Fibroblast of lung (primary cell): ENCODE measurements around the gene TRAF3. TPM values are rescaled to one million over a fixed set of nuclear protein-coding genes. Genes with fewer than 3 reads are reported as not detected.
"Not testable (repeated sequence)": the region's sequence is repeated elsewhere in the genome, so short reads cannot be mapped to it uniquely, and the experiment has no call there.

Experiments
- DNase-seq, 2 donors: peaks; one replicate each; pipeline versions ENCODE4 v3.0.0 to v3.0.0-alpha.2; 2010; ENCODE audit warnings: low read depth in 2 of 2
- H2AFZ ChIP-seq: 2 replicates; pipeline ENCODE4 v1.5.1; 2012; ENCODE audit warnings: low read length, control low read depth, inconsistent platforms
- H3K27ac ChIP-seq: 2 replicates; pipeline ENCODE4 v1.5.1; 2011; ENCODE audit warnings: low read length, control low read depth; ENCODE audit not compliant: insufficient read depth
- H3K27me3 ChIP-seq: 2 replicates; pipeline ENCODE4 v1.5.1; 2011; ENCODE audit warnings: mild to moderate bottlenecking, low read length; ENCODE audit not compliant: control insufficient read depth, insufficient read depth
- H3K36me3 ChIP-seq: 2 replicates; pipeline ENCODE4 v1.5.1; 2011; ENCODE audit warnings: low read length; ENCODE audit not compliant: control insufficient read depth, insufficient read depth
- H3K4me1 ChIP-seq: 2 replicates; pipeline ENCODE4 v1.5.1; 2011; ENCODE audit warnings: low read length; ENCODE audit not compliant: control insufficient read depth, insufficient read depth; ENCODE audit errors: extremely low read depth
- H3K4me2 ChIP-seq: 2 replicates; pipeline ENCODE4 v1.5.1; 2011; ENCODE audit warnings: low read length, control low read depth; ENCODE audit not compliant: insufficient read depth; ENCODE audit errors: extremely low read depth
- H3K4me3 ChIP-seq, 4 experiments: fragments of 200-600 bp in 1 of 4; sonication (generic) in 1 of 4; replicated peaks in 1 of 4; 2 replicates each; pipeline ENCODE4 v1.5.1; 2011 to 2016; ENCODE audit warnings: low read length in 4 of 4, low read depth in 3 of 4, mild to moderate bottlenecking in 3 of 4, control low read depth in 2 of 4, inconsistent platforms in 1 of 4, mixed read lengths in 1 of 4; ENCODE audit not compliant: insufficient read depth in 1 of 4; ENCODE audit errors: control extremely low read depth in 1 of 4
- H3K79me2 ChIP-seq: 2 replicates; pipeline ENCODE4 v1.5.1; 2012; ENCODE audit warnings: mild to moderate bottlenecking, low read length, inconsistent platforms; ENCODE audit not compliant: control insufficient read depth, insufficient read depth
- H3K9ac ChIP-seq: 2 replicates; pipeline ENCODE4 v1.5.1; 2011; ENCODE audit warnings: mild to moderate bottlenecking, low read length, control low read depth; ENCODE audit not compliant: insufficient read depth
- H3K9me3 ChIP-seq: 2 replicates; pipeline ENCODE4 v1.5.1; 2012; ENCODE audit warnings: low read depth, low read length; ENCODE audit not compliant: control insufficient read depth, insufficient read depth
- H4K20me1 ChIP-seq: 2 replicates; pipeline ENCODE4 v1.5.1; 2011; ENCODE audit warnings: low read length; ENCODE audit not compliant: control insufficient read depth, insufficient read depth; ENCODE audit errors: extremely low read depth
- CTCF ChIP-seq, 2 donors: IDR thresholded peaks in 1 of 2; conservative IDR thresholded peaks in 1 of 2; 1 replicate in 1 of 2; 2 replicates in 1 of 2; pipeline ENCODE4 v1.5.1; 2011 to 2012; ENCODE audit warnings: low read length in 2 of 2, control low read depth in 1 of 2, inconsistent platforms in 1 of 2, low read depth in 1 of 2, mild to moderate bottlenecking in 1 of 2
- EZH2 ChIP-seq: IDR thresholded peaks from 2 replicates; pipeline ENCODE4 v1.5.1; 2012; ENCODE audit warnings: low read length, control low read depth, mild to moderate bottlenecking; ENCODE audit errors: missing control alignments
- polyA plus RNA-seq, 2 donors: library from polyadenylated mRNA; depleted of rRNA in 1 of 2; stranded (reverse) in 1 of 2; unstranded in 1 of 2; fragments of >200 nt; gene quantifications; 2 replicates each; pipeline ENCODE4 v1.2.1, GENCODE V29; 2011 to 2012; ENCODE audit warnings: missing spikeins in 1 of 2
- total RNA-seq: library from RNA; depleted of rRNA; stranded (reverse); fragments of >200 nt; gene quantifications from 2 replicates; pipeline ENCODE4 v1.2.1, GENCODE V29; 2014

The TRAF3 gene
- total and polyA plus RNA-seq, 2 donors (not counting 1 experiment from before 2014, with no cell fraction given) = 12.1 to 14.4 TPM

GRCh38 chr14:102835959-102836358 lies 58.7 kb downstream of the TRAF3 start:
- no peaks in the 10 kb centered on the region for H3K4me1 ChIP-seq
- no peaks in the 10 kb centered on the region for H4K20me1 ChIP-seq
- no peak for DNase-seq
- no peaks in the 10 kb centered on the region for H3K79me2 ChIP-seq
- no peak overlapping the region for H2AFZ ChIP-seq
- no peak overlapping the region for H3K4me3 ChIP-seq
- no peaks in the 10 kb centered on the region for H3K9me3 ChIP-seq
- H3K27ac ChIP-seq = no peak overlapping the region
- no peaks in the 10 kb centered on the region for H3K27me3 ChIP-seq
- TF ChIP-seq CTCF (conservative IDR thresholded peaks at IDR 0.05 in 1 of 2, IDR thresholded peaks at IDR 0.05 in 1 of 2; ENCODE audit: low read depth in 1 of 2, low read length in 2 of 2) = no peak
- no peak for TF ChIP-seq EZH2
- H3K9ac ChIP-seq = no peak overlapping the region
- no peak overlapping the region for H3K4me2 ChIP-seq
- no peaks in the 10 kb centered on the region for H3K36me3 ChIP-seq

GRCh38 chr14:102837120-102837519 lies 59.9 kb downstream of the TRAF3 start:
- not testable (repeated sequence) for H4K20me1 ChIP-seq, H3K27ac ChIP-seq, H3K27me3 ChIP-seq, H3K4me1 ChIP-seq, H3K36me3 ChIP-seq, H3K9me3 ChIP-seq, H3K4me3 ChIP-seq, DNase-seq, H3K79me2 ChIP-seq, H3K9ac ChIP-seq, H2AFZ ChIP-seq, H3K4me2 ChIP-seq

GRCh38 chr14:102838501-102838900 lies 61.3 kb downstream of the TRAF3 start:
- no peak overlapping the region for H3K4me3 ChIP-seq
- no peak overlapping the region for H3K27ac ChIP-seq
- no peaks in the 10 kb centered on the region for H3K9me3 ChIP-seq
- no peak overlapping the region for H3K9ac ChIP-seq
- no peak for DNase-seq
- H3K79me2 ChIP-seq = no peaks in the 10 kb centered on the region
- no peaks in the 10 kb centered on the region for H3K36me3 ChIP-seq
- H2AFZ ChIP-seq = no peak overlapping the region
- H3K4me2 ChIP-seq = no peak overlapping the region
- no peaks in the 10 kb centered on the region for H3K4me1 ChIP-seq
- TF ChIP-seq CTCF (conservative IDR thresholded peaks at IDR 0.05 in 1 of 2, IDR thresholded peaks at IDR 0.05 in 1 of 2; ENCODE audit: low read depth in 1 of 2, low read length in 2 of 2) (no peak), EZH2 (no peak)
- no peaks in the 10 kb centered on the region for H4K20me1 ChIP-seq
- no peaks in the 10 kb centered on the region for H3K27me3 ChIP-seq
